Left lung (tissue), 10 donors: Measurements from ENCODE around the gene GPR158. TPM values are rescaled to one million over a fixed set of nuclear protein-coding genes. Genes with fewer than 3 reads are reported as not detected.
A peak's percentile ranks its signal among the peaks of the same experiment; 100 is the strongest.

Source experiments
- ATAC-seq: fragments of 200-7000 bp; cut with Tn5 transposase; one replicate; pipeline ENCODE4 v1.9.1; 2020; ENCODE audit warnings: moderate library complexity
- DNase-seq, 4 donors: peaks; one replicate each; pipeline ENCODE4 v3.0.0-alpha.2; 2013 to 2020
- H3K27ac ChIP-seq, 2 donors: fragments of 200-600 bp; sonication (generic) in 1 of 2; one replicate each; pipeline versions ENCODE4 v1.5.0 to v1.8.0; 2020 to 2021
- H3K27me3 ChIP-seq, 2 donors: fragments of 200-600 bp; sonication (generic) in 1 of 2; one replicate each; pipeline versions ENCODE4 v1.5.0 to v1.8.0; 2020 to 2021
- H3K36me3 ChIP-seq, 2 donors: fragments of 200-600 bp; sonication (generic) in 1 of 2; one replicate each; pipeline versions ENCODE4 v1.5.0 to v1.8.0; 2020 to 2021
- H3K4me1 ChIP-seq, 2 donors: fragments of 200-600 bp; one replicate each; pipeline ENCODE4 v1.8.0; 2021
- H3K4me3 ChIP-seq, 2 donors: fragments of 200-600 bp; sonication (generic) in 1 of 2; one replicate each; pipeline versions ENCODE4 v1.5.0 to v1.8.0; 2020 to 2021; ENCODE audit warnings: mild to moderate bottlenecking in 1 of 2
- H3K9me3 ChIP-seq, 2 donors: fragments of 200-600 bp; sonication (generic) in 1 of 2; one replicate each; pipeline versions ENCODE4 v1.5.0 to v1.8.0; 2020 to 2021
- CTCF ChIP-seq, 2 donors: fragments of 200-600 bp; sonication (generic) in 1 of 2; IDR thresholded peaks; one replicate each; pipeline versions ENCODE4 v1.5.0 to v1.8.0; 2021; ENCODE audit warnings: antibody characterized with exemption in 2 of 2
- intact Hi-C, 2 donors: fragments of 100-400 bp; cut with DNase I; formaldehyde crosslinking; loops; one replicate each; pipeline versions ENCODE4 v1.11.2 to v1.14.2; 2022
- polyA plus RNA-seq, 6 donors: library from polyadenylated mRNA; unstranded; fragments of 120-200 nt; gene quantifications; one replicate each; pipeline ENCODE4 v1.2.1, GENCODE V29; 2013; ENCODE audit not compliant: insufficient read length in 6 of 6
- total RNA-seq, 2 donors: library from RNA; stranded (reverse); fragmentation: NEBNext Ultra II Directional; extraction: Animal tissue kit (Norgen Biotek cat#: 25700); gene quantifications; one replicate each; pipeline ENCODE4 v1.2.1, GENCODE V29; 2021
- donor health status: DM: no; HTN: yes; CAD: no.
- donor health status: DM: no; HTN: no; CAD: no.

Gene GPR158
- total and polyA plus RNA-seq, 8 donors = 0.05 to 1.5 (median 0.88) TPM

- intact Hi-C loops = no loop called here
- ATAC-seq (no peak), DNase-seq (no peak)
- no peaks in the 10 kb centered on the region for H3K27me3 ChIP-seq
- no peak overlapping the region for H3K4me3 ChIP-seq
- TF ChIP-seq CTCF (IDR thresholded peaks at IDR 0.05) = no peak
- no peaks in the 10 kb centered on the region for H3K36me3 ChIP-seq
- no peaks in the 10 kb centered on the region for H3K4me1 ChIP-seq
- H3K27ac ChIP-seq = no peak overlapping the region
- peaks cover 0 to 30% of the 10 kb centered on the region in 2 donors for H3K9me3 ChIP-seq
These were observed 208.9 kb downstream of the GPR158 start for GRCh38 chr10:25383686-25384085.

- DNase-seq = no peak
- Histone ChIP-seq H3K27me3 (no peaks in the 10 kb centered on the region), H3K4me3 (no peak overlapping the region), H3K9me3 (peaks cover 0 to 35% of the 10 kb centered on the region in 2 donors), H3K4me1 (no peaks in the 10 kb centered on the region), H3K36me3 (no peaks in the 10 kb centered on the region), H3K27ac (no peak overlapping the region)
- intact Hi-C loops = no loop called here
- ATAC-seq = no peak
- TF ChIP-seq CTCF (IDR thresholded peaks at IDR 0.05) = no peak
These were observed 209.8 kb downstream of the GPR158 start for GRCh38 chr10:25384618-25385017.

- intact Hi-C loops = no loop called here
- Histone ChIP-seq H3K4me3 (no peak overlapping the region), H3K27ac (no peak overlapping the region), H3K27me3 (no peaks in the 10 kb centered on the region), H3K4me1 (no peaks in the 10 kb centered on the region), H3K36me3 (no peaks in the 10 kb centered on the region), H3K9me3 (peaks cover 0 to 56% of the 10 kb centered on the region in 2 donors)
- no peak for TF ChIP-seq CTCF (IDR thresholded peaks at IDR 0.05)
- DNase-seq (peak in 1 of 4 donors; percentile 50), ATAC-seq (no peak)
These were observed 213.5 kb downstream of the GPR158 start for GRCh38 chr10:25388188-25388861.

- no peaks in the 10 kb centered on the region for H3K27me3 ChIP-seq
- no peak for ATAC-seq
- peak in 1 of 4 donors; percentile 24 for DNase-seq
- no peaks in the 10 kb centered on the region for H3K36me3 ChIP-seq
- no peak for TF ChIP-seq CTCF (IDR thresholded peaks at IDR 0.05)
- no peak overlapping the region for H3K4me3 ChIP-seq
- H3K9me3 ChIP-seq = peaks cover 0 to 56% of the 10 kb centered on the region in 2 donors
- H3K27ac ChIP-seq = no peak overlapping the region
- H3K4me1 ChIP-seq = no peaks in the 10 kb centered on the region
- intact Hi-C loops = no loop called here
These were observed 214.0 kb downstream of the GPR158 start for GRCh38 chr10:25388862-25389206.

- DNase-seq = no peak
- no peaks in the 10 kb centered on the region for H3K27me3 ChIP-seq
- no peak overlapping the region for H3K4me3 ChIP-seq
- H3K27ac ChIP-seq = no peak overlapping the region
- no peak for TF ChIP-seq CTCF (IDR thresholded peaks at IDR 0.05)
- intact Hi-C loops = no loop called here
- peaks cover 0 to 52% of the 10 kb centered on the region in 2 donors for H3K9me3 ChIP-seq
- no peaks in the 10 kb centered on the region for H3K4me1 ChIP-seq
- H3K36me3 ChIP-seq = no peaks in the 10 kb centered on the region
- no peak for ATAC-seq
These were observed 215.9 kb downstream of the GPR158 start for GRCh38 chr10:25390733-25391132.
